Right forelimb (tissue), 1 donor: ENCODE measurements around the gene ORM2.

ENCODE experiments used
- DNase-seq: peaks from one replicate; pipeline ENCODE4 v3.0.0-alpha.2; 2018

The ORM2 gene

DNA sequence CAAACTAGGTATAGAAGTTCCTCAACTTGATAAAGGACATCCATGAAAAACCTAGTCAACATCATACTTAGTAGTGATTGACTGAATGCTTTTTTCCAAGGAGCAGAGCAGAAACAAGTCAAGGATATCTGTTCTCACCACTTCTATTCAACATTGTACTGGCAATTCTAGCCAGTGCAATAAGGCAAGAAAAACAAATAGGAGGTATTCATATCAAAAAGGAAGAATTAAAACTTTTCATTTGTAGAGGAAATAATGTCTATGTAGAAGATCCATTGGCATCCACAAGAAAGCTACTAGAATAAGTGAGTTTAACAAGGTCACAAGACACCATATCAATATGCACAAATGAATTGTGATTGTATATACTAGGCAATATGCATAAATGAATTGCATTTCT, 35.0 kb upstream of the ORM2 start:
- DNase-seq: no peak

DNA sequence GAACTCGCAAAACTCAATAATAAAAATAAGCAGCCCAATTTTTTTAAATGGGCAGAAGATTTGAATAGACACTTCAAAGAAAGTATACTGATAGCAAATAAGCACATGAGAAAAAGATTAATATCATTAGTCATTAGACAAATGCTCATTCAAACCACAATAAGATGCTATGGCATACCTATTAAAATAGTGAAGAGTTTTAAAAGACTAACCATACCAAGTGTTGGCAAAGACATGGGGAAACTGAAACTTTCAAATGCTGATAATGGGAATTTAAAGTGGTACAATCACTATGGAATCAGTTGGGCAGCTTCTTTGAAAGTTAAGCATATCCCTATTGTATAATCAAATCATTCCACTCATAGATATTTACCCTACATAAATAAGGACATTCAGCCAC, 33.3 kb upstream of the ORM2 start:
- no peak for DNase-seq

DNA sequence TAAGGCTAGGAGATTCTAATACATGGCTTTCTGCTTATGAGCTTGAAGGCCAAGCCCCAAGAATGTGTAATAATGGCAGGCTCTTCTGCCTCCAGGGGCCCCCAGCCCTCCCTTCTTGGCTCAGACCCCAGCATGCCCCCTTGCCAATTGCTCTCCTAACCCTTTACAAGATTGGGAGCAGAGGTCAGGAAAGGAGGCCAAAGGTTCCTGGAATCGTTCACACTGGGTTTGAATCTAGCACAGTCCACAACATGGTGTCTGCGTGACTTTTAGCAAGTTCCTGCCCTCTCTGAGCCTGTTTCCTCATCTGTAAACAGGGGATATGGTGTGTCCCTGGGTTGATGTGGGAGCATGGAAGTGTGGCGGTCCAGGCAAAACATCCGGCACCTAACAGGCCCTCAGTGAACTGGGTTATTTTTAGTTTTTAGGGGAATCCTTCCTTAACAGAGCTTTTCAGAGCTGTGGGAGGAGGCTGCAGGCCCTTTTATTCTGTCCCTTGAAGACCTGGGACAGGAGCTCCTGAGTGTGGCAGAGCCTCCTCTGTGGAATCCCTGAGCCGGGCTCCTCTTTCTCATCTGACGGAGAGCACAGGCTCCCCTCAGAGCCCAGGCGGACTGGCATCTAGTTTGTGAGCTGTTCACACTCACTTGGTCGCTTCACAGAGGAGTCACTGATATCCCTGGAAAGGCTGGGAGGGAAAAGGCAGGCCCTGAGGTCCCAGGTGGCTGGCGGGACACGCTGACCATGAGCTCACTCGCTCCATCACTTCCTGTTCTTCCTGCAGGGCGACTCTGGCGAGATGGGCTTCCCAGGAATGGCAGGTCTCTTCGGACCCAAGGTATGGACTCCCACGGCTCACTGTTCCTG, 30.1 kb upstream of the ORM2 start:
- peak; percentile 32 for DNase-seq

DNA sequence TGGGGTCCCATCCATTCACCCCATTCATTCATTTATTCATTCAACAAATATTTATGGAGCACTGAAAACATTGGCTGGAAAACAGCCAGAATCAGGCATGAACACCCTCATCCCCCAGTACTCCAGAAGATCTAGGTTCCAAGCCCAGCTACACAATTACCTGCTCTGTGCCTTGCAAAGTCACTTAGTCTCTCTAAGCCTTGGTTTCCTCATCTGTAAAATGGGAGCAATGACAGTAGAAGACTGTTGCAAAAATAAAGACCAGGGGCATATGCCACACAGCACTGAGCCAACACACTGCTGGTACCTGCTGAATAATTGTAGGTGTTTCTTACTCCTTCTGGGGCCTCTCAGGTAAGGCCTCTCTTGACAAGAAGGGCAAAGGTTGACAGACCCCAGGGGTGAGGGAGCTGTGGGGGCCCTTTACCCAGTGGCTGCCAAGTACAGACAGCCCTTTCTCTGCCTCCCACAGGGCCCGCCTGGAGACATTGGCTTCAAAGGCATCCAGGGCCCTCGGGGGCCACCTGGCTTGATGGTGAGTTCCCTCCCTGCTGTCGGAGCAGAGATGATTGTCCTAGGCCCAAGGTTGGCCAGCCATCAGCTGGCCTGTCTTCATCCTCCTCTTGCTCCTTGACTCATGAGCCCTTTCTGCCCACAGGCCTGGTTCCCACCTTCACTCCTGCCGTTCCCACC, 29.4 kb upstream of the ORM2 start:
- peak; percentile 25 for DNase-seq

DNA sequence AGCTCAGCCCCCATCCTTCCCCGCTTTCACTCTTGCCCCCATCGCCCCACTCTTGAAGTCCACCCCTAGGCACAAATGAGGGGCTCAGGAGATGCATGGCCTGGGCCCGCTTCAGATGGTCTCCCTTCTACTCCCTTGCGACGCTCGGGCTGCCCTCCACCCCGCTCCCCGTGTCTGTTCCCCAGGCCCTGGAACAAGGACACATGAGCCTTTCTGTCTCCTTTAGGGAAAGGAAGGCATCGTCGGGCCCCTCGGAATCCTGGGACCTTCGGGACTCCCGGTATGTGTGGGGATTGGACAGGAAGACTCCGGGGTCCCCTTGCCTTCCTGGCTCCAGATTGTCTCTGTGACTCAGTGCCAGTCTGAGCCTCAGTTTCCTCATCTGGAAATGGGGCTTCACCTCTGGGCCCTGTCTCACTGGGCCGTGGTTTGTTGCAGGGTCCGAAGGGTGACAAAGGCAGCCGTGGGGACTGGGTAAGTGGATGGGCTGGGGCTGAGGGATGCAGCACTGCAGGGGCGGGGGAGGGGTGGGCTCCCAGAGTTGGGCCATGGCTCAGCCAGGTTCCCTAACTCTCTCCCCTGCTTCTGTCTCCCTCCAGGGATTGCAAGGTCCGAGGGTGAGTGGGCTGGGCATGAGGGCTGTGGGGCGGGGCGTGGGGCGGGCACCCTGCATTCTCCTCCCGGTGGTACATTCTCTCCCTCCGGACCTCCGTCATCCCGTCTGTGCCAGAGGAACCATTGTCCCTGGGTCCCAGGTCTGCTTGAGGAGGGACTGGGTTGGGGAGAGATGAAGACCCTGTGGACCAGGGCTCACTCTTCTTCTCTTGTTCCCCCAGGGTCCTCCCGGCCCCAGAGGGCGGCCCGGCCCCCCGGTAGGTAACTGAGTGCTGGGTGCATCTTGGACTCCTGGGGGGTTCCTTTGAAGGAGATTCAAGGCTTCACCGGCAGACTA, 28.5 kb upstream of the ORM2 start:
- DNase-seq: peak; percentile 41

DNA sequence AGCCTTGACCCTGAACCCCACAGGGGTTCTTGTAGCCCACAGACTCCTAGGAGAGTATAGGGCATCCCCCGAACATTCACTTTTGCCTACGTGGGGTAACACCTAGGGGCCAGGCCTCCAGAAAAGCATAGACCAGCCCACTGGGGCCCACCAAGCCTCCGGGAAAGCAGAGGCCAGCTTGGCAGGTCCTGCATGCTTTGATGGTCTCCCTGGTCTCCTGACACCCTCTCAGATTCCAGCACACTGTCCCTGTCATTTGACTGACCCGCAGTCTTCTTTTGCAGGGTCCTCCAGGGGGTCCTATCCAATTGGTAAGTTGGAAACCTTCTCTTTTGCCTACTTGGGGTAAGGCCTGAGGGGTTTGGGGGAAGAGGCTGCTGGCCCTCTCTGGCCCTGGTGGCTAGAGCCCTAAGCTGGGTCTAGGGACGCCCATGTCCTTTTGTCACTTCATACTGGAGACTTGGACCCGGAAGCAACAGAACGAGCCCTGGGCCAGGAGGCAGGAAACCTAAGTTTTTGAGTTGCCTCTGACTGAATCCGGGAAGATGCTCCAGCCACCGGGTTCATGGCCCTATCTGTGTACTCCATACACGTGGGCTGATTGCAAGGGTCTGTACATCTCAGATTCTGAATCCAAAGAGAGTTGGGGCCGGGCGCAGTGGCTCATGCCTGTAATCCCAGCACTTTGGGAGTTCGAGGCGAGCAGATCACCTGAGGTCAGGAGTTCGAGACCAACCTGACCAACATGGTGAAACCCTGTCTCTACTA, 27.7 kb upstream of the ORM2 start:
- DNase-seq: peak; percentile 32

DNA sequence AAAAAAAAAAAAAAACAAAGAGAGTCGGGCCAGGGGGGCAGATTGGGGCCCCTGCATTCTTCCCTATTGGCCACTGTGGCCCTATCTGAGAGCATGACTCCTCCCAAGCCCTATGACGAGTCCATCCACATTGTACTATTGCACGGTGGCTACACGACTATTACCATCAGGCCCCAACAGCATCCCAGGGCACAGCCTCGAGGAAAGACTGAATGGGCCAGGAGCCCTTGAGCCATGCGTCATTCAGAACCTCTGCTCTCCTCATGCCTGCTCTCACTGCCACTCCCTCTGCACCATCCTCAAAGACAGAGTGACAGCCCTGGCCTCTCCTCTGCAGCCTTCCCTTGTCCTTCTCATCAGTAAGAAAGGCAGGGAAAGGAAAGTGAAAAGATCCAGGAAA, 26.9 kb upstream of the ORM2 start:
- DNase-seq: no peak

DNA sequence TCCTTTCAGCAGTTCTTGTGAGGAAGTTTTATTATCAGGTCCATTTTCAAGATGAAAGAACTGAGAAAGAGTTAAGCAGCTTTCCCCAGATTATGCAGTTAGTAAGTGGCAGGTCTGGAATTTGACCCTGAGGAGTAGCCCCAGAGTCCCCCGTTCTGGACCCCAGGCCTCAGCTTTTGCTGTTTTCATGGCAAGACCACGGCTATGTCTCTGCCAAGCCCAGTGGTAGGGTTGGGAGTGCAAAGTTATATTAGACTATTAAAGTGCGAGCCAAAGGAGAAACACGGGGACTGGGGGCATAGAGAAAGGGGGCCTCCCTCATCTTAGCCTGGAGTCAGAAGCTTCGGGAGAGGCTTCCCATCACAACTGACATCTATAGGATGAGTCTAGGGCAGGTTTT, 26.1 kb upstream of the ORM2 start:
- peak; percentile 32 for DNase-seq

DNA sequence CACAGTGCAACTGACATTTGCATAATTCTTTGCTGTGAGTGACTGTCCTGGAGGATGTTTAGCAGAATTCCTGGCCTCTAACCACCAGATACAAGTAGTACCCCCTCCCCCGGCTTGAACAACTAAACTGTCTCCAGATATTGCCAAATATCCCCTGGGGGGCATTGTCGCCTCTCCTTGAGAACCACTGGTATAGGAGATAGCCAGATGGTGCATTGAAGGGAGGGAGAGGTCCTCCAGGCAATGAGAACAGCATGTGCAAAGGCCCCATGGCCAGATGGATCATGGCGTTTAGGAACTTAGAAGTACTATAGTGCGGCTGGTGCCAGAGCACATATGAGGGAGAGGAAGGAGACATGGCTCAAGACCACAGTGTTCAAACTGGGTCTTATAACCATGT, 25.7 kb upstream of the ORM2 start:
- peak; percentile 42 for DNase-seq

DNA sequence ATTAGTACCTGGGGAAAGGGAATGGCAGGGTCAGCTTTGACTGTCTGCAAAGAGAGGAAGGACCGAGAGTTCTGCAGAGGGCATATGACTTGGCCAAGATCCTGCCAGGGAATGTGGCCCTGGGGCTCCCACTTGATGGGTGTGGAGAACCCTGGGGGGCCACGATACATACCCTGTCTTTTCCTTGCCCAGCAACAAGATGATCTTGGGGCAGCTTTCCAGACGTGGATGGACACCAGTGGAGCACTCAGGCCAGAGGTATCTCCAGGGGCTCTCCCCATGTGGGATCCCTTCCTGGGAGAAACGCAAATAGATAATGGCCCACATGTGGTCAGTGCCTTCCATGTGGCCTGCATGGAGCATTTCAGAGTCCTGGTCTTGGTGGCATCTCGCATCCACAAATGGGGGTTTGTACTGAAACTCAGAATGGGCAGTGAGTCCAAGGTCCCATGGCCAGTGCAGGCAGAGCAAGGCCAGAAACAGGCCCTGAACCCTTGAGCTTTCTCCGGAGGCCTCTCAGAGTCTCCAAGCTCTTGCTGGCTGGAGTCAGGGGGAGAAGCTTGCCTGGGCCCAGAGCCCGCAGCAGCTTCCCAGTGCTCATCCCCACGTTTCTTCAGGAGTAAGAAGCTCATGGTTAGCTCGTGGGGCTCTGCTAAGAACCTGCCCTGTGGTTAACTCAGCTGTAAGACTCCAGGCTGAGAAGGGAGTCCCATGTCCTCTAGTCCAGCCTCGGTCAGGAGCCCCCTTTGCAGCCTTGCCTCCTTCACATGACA, 25.1 kb upstream of the ORM2 start:
- no peak for DNase-seq

DNA sequence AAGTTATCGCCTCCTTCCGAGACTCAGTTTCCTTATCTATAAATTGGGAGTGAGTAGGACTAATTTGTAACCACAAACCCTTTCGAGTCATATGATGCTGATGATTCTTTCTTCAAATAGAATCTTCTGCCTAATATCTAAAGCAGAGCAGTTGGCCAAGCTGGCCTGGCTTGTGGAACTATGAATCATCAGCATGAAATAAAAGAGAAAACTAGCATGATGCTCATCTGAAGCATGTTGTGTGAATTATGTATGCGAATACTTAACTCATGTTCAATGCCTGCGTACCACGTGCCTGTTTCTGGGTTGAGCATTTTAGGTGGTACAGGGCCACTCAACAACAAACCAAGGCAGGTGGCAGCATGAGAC, 21.8 kb upstream of the ORM2 start:
- DNase-seq: no peak

DNA sequence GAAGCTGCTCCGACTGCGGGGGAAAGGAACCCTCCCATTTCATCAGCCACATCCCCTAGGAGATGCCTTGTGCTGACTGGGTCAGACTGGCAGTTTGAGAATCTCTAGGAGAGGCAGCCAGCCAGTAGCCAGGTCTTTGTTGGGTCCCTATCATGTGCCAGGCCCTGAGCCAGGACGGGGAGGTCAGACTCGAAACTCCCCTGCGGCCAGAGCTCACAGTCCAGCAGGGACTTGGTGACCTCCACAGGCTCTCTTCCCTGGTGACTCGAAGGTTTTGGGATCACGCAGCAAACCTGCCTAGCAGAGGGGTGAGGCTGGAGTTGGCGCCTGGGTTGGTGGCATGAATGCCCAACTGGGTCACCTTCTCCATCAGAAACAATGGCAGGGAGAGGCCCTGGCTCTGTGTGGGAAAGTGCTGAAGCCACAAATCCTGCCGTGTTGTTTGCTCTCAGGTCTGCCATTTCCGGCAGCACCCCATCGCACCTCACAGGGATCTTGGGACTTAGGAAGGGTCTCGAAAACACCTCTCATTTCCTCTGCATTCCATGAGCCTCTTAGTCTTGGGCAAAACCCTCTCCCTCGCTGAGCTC, 21.2 kb upstream of the ORM2 start:
- peak; percentile 37 for DNase-seq

DNA sequence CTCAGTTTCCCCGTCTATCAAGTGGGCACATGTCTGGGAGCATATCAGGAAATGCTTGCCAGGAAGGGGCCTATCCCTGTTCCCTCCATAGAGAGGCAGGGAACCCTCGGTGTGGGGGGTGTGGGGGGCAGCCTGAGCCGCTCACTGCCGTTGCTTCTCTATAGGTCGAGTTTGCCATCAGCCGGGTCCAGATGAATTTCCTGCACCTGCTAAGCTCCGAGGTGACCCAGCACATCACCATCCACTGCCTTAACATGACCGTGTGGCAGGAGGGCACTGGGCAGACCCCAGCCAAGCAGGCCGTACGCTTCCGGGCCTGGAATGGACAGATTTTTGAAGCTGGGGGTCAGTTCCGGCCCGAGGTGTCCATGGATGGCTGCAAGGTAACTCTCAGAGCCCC, 20.6 kb upstream of the ORM2 start:
- DNase-seq: no peak

DNA sequence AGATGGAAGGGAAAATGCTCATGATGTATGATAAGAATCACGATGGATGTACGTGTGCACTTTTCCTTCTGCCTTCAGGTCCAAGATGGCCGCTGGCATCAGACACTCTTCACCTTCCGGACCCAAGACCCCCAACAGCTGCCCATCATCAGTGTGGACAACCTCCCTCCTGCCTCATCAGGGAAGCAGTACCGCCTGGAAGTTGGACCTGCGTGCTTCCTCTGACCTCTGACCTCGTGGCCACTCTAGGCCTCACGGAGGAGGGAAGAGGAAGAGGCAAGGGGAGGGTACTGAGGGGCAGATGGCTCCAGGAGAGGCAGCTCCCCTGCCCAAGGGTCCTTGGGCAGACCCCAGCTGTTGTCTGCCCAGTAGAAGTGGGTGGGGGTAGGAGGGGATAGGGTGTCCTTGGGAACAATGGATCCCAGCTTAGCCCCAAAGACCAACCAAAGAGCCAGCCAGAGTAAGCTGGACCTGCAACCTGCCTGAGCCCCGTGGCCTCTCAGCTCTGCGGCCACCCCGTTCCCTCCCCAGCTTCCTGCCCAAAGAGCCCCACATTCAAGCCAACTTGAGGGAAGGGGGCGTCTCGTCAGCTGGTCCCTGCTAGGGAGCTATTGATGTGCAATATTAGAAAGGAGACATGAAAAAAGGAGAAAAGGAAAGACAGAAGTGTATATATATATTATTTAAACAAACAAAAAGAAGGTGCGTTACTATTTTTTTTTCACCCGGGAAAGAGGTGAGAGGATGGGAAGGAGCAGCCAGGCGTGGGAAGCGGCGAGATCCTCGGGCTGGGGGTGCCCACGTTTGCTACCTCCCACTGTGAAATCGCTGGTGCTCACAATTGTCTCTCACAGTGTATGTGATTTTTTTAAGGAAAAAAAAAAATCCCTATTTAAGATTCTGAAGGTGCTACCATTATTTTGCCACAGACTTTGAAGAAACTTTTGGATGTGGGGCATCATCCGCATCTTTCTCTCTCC, 18.9 kb upstream of the ORM2 start:
- DNase-seq: peak; percentile 32

DNA sequence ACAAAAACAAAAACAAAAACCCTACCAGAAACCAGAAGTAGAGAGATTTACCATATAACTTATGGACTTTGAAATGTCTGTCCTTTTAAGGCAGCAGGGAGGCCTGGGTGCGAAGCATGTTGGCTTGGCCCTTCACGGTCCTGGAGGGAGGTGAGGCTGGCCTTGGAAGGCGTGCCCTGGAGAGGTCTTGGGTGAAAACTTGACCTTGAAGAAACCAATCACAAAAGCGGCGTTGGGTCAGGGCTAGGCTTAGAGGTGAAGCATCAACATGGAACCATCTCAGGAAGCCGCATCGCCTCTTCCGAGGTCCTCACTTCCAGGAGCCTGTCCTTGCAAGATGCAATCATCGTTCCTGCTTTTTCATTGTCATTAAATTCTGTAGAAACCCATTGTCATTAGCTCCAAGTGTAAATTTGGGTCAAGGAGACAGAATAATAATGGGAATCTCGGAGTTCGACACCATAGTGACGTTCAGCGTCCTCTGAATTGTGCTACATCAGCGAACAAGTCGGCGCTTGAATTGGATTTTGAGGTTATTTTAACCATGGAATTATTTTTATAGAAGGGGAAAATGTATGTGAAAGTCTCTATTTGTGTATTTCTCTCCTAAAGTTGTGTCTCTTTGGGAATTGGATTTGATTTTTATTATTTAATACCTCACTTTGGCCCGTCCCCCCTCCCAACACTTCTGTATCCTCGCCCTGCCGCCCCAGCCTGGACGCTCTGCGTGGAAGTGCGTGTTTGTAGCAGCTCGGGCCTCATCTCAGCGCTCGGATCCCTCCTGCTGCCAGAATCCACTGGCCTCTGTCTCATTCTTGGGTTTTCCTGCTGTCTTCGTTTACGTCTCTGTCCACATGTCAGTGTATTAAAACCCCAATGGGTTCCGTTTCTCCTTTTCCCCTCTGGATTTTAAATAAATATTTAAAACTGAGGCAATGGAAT, 17.8 kb upstream of the ORM2 start:
- DNase-seq: no peak

DNA sequence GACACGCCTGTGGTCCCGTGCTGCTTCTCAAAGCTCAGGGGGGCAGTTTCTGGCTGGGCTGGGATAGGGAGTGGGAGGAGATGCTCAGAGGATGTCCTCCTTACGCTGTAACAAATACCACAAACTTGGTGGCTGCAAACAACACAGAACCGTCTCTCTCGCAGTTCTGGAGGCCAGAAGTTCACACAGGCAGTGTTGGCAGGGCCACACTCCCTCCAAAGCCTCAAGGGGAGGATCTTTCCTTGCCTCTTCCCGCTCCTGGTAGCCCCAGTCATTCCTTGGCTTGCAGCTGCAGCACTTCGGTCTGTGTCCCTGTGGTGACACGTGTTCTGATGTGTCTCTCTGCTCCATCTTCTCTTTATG, 17.2 kb upstream of the ORM2 start:
- DNase-seq: peak; percentile 34

DNA sequence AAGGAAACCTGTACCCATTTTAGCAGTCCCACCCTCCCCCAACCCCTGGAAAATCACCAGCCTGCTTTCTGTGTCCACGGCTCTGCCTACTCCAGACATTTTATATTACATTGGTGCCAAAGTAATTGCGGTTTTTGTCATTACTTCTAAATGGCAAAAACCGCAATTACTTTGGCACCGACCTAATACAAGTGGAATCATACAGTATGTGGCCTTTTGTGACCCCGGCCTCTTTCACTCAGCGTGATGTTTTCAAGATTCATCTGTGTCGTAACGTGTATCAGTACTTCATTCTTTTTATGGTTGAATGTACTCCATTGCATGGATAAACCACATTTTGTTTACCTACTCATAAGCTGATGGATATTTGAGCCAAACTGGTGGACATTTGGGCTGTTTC, 16.5 kb upstream of the ORM2 start:
- DNase-seq: no peak

DNA sequence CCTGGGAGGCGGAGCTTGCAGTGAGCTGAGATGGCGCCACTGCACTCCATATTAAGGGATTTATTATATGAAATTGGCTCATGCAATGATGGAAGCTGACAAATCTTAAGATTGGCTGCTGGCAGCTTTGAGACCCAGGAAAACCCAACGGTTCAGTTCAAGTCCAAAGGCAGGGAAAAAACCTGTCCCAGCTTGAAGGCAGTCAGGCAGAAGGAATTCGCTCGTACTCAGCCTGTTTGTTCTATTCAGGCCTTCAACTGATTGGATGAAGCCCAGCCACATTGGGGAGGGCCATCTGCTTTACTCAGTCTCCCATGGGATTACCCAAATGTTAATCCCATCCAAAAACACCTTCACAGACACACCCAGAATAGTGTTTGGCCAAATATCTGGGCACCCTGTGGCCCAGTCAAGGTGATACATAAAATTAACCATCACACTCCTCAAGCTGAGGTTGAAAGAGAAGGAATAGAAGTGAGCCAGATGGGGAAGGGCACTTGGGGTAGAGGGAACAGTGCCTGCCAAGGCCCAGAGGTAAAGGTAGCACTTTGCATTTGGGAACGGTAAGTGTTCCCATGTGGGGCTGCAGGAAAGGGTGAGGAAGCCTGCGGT, 15.3 kb upstream of the ORM2 start:
- peak; percentile 29 for DNase-seq
